Colonic mucosa (tissue), 4 donors: Measurements from ENCODE around the gene EXOC3L2. TPM values are rescaled to one million over a fixed set of nuclear protein-coding genes. Genes with fewer than 3 reads are reported as not detected.

ENCODE experiments used
- DNase-seq: peaks from one replicate; pipeline ENCODE4 v3.0.0-alpha.2; 2020
- H3K27ac ChIP-seq: fragments of 200-600 bp; one replicate; pipeline ENCODE4 v1.8.0; 2021
- H3K27me3 ChIP-seq: fragments of 200-600 bp; one replicate; pipeline ENCODE4 v1.8.0; 2021
- H3K36me3 ChIP-seq: fragments of 200-600 bp; one replicate; pipeline ENCODE4 v1.8.0; 2021
- H3K4me1 ChIP-seq: fragments of 200-600 bp; one replicate; pipeline ENCODE4 v1.8.0; 2021; ENCODE audit warnings: mild to moderate bottlenecking
- H3K4me3 ChIP-seq: fragments of 200-600 bp; one replicate; pipeline ENCODE4 v1.8.0; 2021
- H3K9ac ChIP-seq, 2 donors: one replicate each; pipeline ENCODE4 v1.7.0; 2013; ENCODE audit warnings: control low read depth in 2 of 2, low read depth in 2 of 2, low read length in 2 of 2
- H3K9me3 ChIP-seq: fragments of 200-600 bp; one replicate; pipeline ENCODE4 v1.8.0; 2021
- intact Hi-C: fragments of 100-400 bp; cut with DNase I; formaldehyde crosslinking; loops from one replicate; pipeline ENCODE4 v1.14.1; 2022
- total RNA-seq, 2 donors: library from RNA; stranded (reverse); fragmentation: NEBNext Ultra II Directional in 1 of 2; extraction: Animal tissue kit (Norgen Biotek cat#: 25700) in 1 of 2; gene quantifications; one replicate each; pipeline ENCODE4 v1.2.1, GENCODE V29; 2021
- TF ChIP-seq, protein P1 (sequence below): fragments of 200-600 bp; IDR thresholded peaks from one replicate; pipeline ENCODE4 v1.8.0; 2022; ENCODE audit warnings: antibody characterized with exemption, mild to moderate bottlenecking
- donor health status: healthy.
- donor health status: DM: no; HTN: no; CAD: no.
- donor health status: DM: no; HTN: no; CAD: no.

Gene EXOC3L2
- total RNA-seq, 2 donors from 2014 or later: 1.4 to 1.6 TPM

DNA sequence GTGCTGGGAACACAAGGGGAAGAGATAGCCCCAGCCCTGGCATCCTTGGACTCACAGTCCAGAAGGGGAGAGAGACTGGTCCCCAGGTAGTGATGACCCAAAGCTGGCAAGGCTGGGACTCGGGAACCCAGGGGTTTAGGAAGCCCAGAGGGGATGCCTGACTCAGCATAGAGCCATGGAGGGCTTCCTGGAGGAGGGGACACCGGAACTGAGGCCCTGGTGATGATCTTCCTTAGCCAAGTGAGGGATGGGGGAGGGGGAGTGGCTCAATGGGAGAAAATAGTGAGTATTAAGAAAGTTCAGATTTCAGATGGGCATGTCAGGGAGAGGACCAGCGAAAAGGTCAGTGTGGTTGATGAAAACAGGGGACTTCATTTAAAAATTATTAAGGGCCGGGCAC, 26.8 kb downstream of the EXOC3L2 start:
- Histone ChIP-seq H3K27me3 (peaks cover 34% of the 10 kb centered on the region), H3K4me1 (no peaks in the 10 kb centered on the region), H3K9me3 (no peaks in the 10 kb centered on the region), H3K36me3 (no peaks in the 10 kb centered on the region), H3K27ac (no peak overlapping the region), H3K4me3 (no peak overlapping the region), H3K9ac (no peak overlapping the region)
- DNase-seq: no peak
- TF ChIP-seq, protein P1, sequence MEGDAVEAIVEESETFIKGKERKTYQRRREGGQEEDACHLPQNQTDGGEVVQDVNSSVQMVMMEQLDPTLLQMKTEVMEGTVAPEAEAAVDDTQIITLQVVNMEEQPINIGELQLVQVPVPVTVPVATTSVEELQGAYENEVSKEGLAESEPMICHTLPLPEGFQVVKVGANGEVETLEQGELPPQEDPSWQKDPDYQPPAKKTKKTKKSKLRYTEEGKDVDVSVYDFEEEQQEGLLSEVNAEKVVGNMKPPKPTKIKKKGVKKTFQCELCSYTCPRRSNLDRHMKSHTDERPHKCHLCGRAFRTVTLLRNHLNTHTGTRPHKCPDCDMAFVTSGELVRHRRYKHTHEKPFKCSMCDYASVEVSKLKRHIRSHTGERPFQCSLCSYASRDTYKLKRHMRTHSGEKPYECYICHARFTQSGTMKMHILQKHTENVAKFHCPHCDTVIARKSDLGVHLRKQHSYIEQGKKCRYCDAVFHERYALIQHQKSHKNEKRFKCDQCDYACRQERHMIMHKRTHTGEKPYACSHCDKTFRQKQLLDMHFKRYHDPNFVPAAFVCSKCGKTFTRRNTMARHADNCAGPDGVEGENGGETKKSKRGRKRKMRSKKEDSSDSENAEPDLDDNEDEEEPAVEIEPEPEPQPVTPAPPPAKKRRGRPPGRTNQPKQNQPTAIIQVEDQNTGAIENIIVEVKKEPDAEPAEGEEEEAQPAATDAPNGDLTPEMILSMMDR: no peak
- intact Hi-C loops: no loop called here

DNA sequence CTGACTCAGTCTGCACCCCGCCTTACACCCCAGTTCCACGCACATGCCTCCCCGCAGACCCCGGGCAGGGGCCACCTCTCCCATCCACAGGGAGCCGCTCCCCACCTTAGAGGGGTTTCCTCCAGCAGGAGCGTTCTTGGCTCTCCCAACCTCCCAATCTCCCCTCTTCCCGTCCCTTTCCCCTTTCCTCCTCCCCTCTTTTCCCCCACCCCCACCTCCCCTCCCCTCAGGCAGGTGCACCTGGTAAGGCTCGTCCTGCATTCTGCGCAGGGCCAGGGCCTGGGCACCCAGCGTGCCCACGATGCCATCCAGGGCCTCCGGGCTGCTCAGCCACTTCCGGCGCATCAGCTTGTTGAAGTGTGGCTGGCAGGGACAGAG, 27.3 kb downstream of the EXOC3L2 start:
- no peaks in the 10 kb centered on the region for H3K36me3 ChIP-seq
- TF ChIP-seq, protein P1: no peak
- intact Hi-C loops: no loop called here
- peaks cover 34% of the 10 kb centered on the region for H3K27me3 ChIP-seq
- H3K4me1 ChIP-seq: no peaks in the 10 kb centered on the region
- no peak overlapping the region for H3K4me3 ChIP-seq
- no peak for DNase-seq
- H3K9ac ChIP-seq: no peak overlapping the region
- H3K9me3 ChIP-seq: no peaks in the 10 kb centered on the region
- H3K27ac ChIP-seq: no peak overlapping the region

DNA sequence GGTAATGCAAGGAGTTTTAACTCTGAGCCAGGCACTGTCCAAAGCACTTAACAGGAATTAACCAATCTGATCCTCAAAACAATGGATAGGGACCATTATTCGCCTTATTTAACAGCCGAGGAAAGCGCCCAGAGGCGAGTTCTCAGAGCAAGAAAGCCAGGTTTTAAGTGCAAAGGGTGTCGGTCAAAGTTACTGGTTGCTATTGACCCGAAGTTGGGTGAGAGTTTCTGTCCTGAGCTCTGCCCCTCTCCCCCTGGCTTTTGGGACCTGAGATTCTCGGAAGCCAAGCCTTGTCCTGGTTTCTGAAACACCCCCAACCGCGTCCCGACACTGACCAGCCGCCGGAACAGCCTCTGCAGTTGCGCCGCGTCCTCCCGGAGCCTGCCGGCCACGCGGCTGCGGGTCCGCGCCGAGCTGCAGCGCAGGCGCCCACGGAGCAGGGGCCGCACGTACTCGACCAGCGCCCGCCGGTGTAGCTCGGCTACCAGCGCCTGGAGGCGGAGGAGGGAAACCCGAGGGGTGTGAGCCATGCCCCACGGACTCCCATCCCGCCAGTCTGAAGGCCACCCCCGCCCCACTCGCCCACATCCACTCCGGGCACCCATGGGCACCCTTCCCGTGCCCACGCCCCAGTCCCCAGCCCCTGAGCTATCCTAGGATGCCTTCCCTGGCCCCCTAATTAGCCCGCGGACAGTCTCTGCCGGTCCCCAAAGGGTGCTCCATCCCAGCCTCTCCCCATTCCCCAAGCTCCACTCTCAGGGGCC, 27.8 kb downstream of the EXOC3L2 start:
- intact Hi-C loops: no loop called here
- no peak for DNase-seq
- no peak overlapping the region for H3K9ac ChIP-seq
- H3K4me3 ChIP-seq: no peak overlapping the region
- TF ChIP-seq, protein P1: no peak
- no peak overlapping the region for H3K27ac ChIP-seq
- no peaks in the 10 kb centered on the region for H3K4me1 ChIP-seq
- no peaks in the 10 kb centered on the region for H3K36me3 ChIP-seq
- H3K27me3 ChIP-seq: peaks cover 34% of the 10 kb centered on the region
- no peaks in the 10 kb centered on the region for H3K9me3 ChIP-seq

DNA sequence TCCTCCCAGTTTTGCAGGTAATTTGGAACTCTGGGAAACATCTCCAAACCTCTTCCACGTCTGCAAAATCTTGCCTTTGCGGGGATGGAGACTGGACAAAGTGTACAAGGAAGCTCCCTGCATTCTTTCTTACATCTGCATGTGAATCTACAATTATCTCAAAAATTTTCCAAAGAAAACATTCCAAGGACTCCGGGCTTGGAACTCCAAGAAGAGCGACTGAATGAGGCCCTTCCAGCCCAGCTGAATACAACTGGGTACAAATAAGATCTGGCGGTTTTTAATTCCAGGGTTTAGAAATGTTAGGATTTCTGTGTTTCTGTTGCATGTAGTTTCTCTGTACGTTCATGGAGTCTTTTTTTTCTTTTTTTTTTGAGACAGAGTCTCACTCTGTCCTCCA, 28.5 kb downstream of the EXOC3L2 start:
- H3K27me3 ChIP-seq: peaks cover 34% of the 10 kb centered on the region
- TF ChIP-seq, protein P1: no peak
- H3K4me1 ChIP-seq: no peaks in the 10 kb centered on the region
- H3K9me3 ChIP-seq: no peaks in the 10 kb centered on the region
- DNase-seq: no peak
- intact Hi-C loops: no loop called here
- no peak overlapping the region for H3K27ac ChIP-seq
- H3K4me3 ChIP-seq: no peak overlapping the region
- H3K36me3 ChIP-seq: no peaks in the 10 kb centered on the region
- H3K9ac ChIP-seq: no peak overlapping the region

DNA sequence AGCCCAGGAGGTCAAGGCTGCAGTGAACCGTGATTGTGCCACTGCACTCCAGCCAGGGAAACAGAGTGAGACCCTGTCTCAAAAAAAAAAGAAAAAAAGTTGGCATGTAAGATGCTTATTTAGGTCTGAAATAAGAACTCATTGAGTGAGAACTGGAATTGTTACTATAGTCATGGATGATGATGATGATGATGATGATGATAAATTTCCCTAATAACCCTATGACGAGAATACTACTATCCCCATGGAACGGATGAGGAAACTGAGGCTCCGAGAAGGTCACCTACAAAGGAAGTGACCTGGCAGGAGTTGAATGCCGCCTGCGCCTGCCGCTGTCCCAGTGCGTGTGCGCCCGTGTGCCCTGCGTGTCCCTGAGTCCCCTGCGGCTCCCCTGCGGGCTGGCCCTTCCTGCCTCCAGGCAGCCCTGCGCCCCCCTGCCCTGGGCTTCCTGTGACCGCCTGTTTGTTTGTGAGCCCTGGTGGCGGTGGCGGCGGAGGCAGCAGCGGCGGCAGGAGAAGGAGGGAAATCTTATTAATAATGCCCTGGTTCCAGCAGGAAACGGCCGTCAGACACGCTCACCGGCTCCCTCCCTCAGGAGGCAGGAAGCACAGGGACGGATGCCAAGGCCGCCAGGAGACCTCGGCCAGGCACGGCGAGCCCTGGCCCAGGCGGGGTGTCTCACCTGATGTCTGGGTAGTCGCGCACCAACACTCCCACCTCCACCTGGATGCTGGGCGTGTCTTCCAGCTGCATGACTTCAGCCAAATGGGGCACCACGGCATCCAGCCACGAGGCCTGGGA, 29.6 kb downstream of the EXOC3L2 start:
- Histone ChIP-seq H3K4me3 (no peak overlapping the region), H3K36me3 (no peaks in the 10 kb centered on the region), H3K9me3 (no peaks in the 10 kb centered on the region), H3K27ac (no peak overlapping the region), H3K4me1 (no peaks in the 10 kb centered on the region), H3K27me3 (peaks cover 34% of the 10 kb centered on the region), H3K9ac (no peak overlapping the region)
- intact Hi-C loops: no loop called here
- TF ChIP-seq, protein P1: no peak
- DNase-seq: no peak
